Upper lobe of left lung (tissue), 6 donors: Measurements from ENCODE around the gene USP10. TPM values are rescaled to one million over a fixed set of nuclear protein-coding genes. Genes with fewer than 3 reads are reported as not detected.

ENCODE experiments used
- ATAC-seq, 2 donors: fragments of 200-7000 bp; cut with Tn5 transposase; one replicate each; pipeline ENCODE4 v1.9.1; 2022; ENCODE audit warnings: mild to moderate bottlenecking in 2 of 2, moderate library complexity in 2 of 2; ENCODE audit not compliant: low FRiP score in 2 of 2
- DNase-seq, 2 donors: peaks; one replicate each; pipeline ENCODE4 v3.0.0-alpha.2; 2019 to 2020
- H3K27ac ChIP-seq, 4 donors: fragments of 200-600 bp; sonication (generic); one replicate each; pipeline ENCODE4 v1.5.1; 2016 to 2019
- H3K27me3 ChIP-seq, 4 donors: fragments of 200-600 bp; sonication (generic); one replicate each; pipeline ENCODE4 v1.5.1; 2017 to 2019
- H3K36me3 ChIP-seq, 4 donors: fragments of 200-600 bp; sonication (generic); one replicate each; pipeline ENCODE4 v1.5.1; 2016 to 2019
- H3K4me1 ChIP-seq, 4 donors: fragments of 200-600 bp; sonication (generic); one replicate each; pipeline ENCODE4 v1.5.1; 2018 to 2019
- H3K4me3 ChIP-seq, 4 donors: fragments of 200-600 bp; sonication (generic); one replicate each; pipeline ENCODE4 v1.5.1; 2017 to 2019; ENCODE audit warnings: mild to moderate bottlenecking in 2 of 4, moderate library complexity in 1 of 4
- H3K9me3 ChIP-seq, 4 donors: fragments of 200-600 bp; sonication (generic); one replicate each; pipeline ENCODE4 v1.5.1; 2018 to 2019
- CTCF ChIP-seq, 6 experiments: fragments of 450-650 bp in 4 of 6; fragments of 200-600 bp in 2 of 6; sonication (generic) in 2 of 6; IDR thresholded peaks; one replicate each; pipeline ENCODE4 v1.5.1; 2016 to 2019; ENCODE audit warnings: antibody characterized with exemption in 6 of 6
- EP300 ChIP-seq, 4 donors: sonication (generic); formaldehyde crosslinking; IDR thresholded peaks; one replicate each; pipeline ENCODE4 v1.5.1; 2017; ENCODE audit warnings: antibody characterized with exemption in 4 of 4, control low read depth in 2 of 4
- POLR2A ChIP-seq, 4 donors: fragments of 450-650 bp; IDR thresholded peaks; one replicate each; pipeline ENCODE4 v1.5.1; 2016 to 2017; ENCODE audit warnings: antibody characterized with exemption in 4 of 4, mild to moderate bottlenecking in 2 of 4
- POLR2AphosphoS5 ChIP-seq, 2 donors: sonication (generic); formaldehyde crosslinking; IDR thresholded peaks; one replicate each; pipeline ENCODE4 v1.5.1; 2017; ENCODE audit warnings: antibody characterized with exemption in 2 of 2
- WGBS, 2 donors: methylation state at CpG; one replicate each; pipeline ENCODE4 v1.1.5; 2017 to 2018; 5-methylcytosine and 5-hydroxymethylcytosine counted together
- total RNA-seq, 6 donors: library from RNA; depleted of rRNA in 4 of 6; stranded (reverse); fragments of >200 nt in 4 of 6; gene quantifications; one replicate each; pipeline versions ENCODE4 v1.1.0 to v1.2.1, GENCODE V29; 2016 to 2021
- donor health status: DM: no; HTN: no; CAD: no; lungs with moderate emphysema.
- donor health status: DM: no; HTN: yes; CAD: no; lungs with severe emphysema.

Gene USP10
- total RNA-seq, 6 donors from 2014 or later: 40.9 to 64.7 (median 51.5) TPM

- H3K4me3 ChIP-seq: no peak overlapping the region
- H3K27ac ChIP-seq: peak overlapping the region in 3 of 4 donors; percentile 20 to 60 (median 59)
- TF ChIP-seq POLR2AphosphoS5 (IDR thresholded peaks at IDR 0.05): no peak
- no peak for TF ChIP-seq EP300 (IDR thresholded peaks at IDR 0.05)
- no peak for TF ChIP-seq CTCF (IDR thresholded peaks at IDR 0.05)
- TF ChIP-seq POLR2A (IDR thresholded peaks at IDR 0.05): no peak
- H3K9me3 ChIP-seq: no peaks in the 10 kb centered on the region
- no peaks in the 10 kb centered on the region for H3K27me3 ChIP-seq
- ATAC-seq (no peak), DNase-seq (peak in 1 of 2 donors; percentile 69)
- WGBS, 2 donors: 47 to 58% methylated on average over 6 of the region's 6 CpGs
- H3K36me3 ChIP-seq: peaks cover 0 to 7% (median 0%) of the 10 kb centered on the region in 4 donors
- peaks cover 13 to 34% (median 28%) of the 10 kb centered on the region in 4 donors for H3K4me1 ChIP-seq
Observed at GRCh38 chr16:84751241-84751640, 51.4 kb downstream of the USP10 start.

DNA sequence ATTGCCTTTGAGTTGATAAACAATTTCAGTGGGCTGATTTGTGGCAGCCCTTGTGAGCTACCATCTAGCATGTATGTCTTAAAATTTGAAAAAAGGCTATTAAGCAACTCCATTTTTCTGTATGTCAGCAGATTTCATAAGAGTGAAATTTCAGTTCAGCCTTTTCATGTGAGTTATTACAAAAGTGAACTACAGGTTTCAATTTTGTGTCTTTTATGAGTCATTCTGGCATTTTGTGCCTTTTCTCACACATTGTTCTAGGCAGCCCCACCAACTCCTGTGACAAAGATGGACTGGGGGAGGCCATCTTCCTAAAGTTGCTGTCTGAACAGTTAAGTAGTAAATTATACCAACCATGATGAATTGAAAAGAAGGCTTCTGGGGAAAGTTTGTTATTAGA lies 52.1 kb downstream of the USP10 start:
- H3K36me3 ChIP-seq: peaks cover 0 to 2% (median 0%) of the 10 kb centered on the region in 4 donors
- ATAC-seq (peak in 1 of 2 donors; percentile 32), DNase-seq (no peak)
- peaks cover 13 to 34% (median 28%) of the 10 kb centered on the region in 4 donors for H3K4me1 ChIP-seq
- no peak overlapping the region for H3K4me3 ChIP-seq
- no peak for TF ChIP-seq POLR2AphosphoS5 (IDR thresholded peaks at IDR 0.05)
- no peak for TF ChIP-seq EP300 (IDR thresholded peaks at IDR 0.05)
- TF ChIP-seq POLR2A (IDR thresholded peaks at IDR 0.05): no peak
- no peak for TF ChIP-seq CTCF (IDR thresholded peaks at IDR 0.05)
- H3K27ac ChIP-seq: peak overlapping the region in 2 of 4 donors; percentile 44 to 59
- H3K9me3 ChIP-seq: no peaks in the 10 kb centered on the region
- no peaks in the 10 kb centered on the region for H3K27me3 ChIP-seq

DNA sequence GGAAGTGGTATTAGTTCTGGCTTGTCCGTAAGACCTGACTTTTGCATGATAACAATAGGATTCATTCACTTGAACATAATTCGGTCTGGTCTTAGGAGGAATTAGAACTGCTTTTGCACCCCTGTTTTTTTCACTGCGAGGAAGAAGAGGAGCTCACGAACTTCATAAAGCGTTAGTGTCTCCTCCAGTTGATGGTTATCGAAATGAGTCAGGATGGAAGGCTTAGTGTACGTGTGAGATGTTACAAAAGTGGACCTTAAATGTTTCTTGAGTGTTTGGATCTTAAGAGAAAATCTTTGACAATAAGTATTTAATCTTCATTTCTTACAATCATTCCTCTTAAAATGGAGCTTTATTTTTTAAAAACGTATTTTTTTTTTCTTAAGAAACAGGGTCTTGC lies 52.8 kb downstream of the USP10 start:
- WGBS, 2 donors: 74 to 90% methylated on average over 8 of the region's 8 CpGs
- peaks cover 13 to 34% (median 28%) of the 10 kb centered on the region in 4 donors for H3K4me1 ChIP-seq
- peak overlapping the region in 2 of 4 donors; percentile 16 to 59 for H3K27ac ChIP-seq

DNA sequence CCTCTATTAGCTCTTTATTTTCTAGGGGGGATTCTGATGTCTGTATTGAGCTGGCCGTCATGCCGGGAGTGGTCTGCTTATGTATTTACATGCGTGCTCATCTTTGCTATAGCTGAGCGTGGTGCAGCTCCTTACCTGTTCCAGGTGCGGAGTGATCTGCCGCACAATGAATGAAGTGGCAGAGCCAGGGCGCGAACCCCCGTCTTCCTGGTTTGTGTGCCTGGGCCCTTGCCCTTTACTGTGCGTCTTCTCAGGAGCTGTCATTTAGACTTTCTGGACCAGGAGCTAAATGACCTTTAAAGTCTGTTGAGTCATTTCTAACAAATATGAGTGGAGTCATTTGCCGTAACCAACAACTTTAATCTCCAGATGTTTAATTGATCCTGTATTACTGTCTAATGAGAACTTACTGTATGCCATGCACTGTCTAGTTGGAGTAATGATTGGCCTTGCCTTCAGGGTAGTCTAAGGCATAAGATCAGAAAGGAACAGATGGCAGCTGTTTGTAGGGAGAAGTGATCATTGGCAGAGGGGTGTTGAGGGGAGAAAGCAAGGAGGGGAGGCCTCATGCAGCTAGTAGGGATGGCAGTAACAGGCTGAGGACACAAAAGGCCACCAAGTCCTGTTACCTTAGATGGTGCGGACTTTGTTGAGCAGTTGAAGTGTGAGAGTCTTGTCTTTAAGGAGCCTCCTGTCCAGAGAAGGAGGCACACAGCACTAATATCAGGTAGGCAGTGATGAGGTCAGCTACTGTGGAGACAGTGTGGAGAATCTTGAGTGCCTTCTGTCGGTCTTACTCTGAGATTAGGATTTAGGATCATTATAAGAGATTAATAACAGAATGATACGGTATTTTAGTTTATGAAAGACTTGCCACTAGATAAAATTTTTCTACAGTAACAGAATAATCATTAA lies 53.9 kb downstream of the USP10 start:
- no peak for TF ChIP-seq POLR2AphosphoS5 (IDR thresholded peaks at IDR 0.05)
- no peak for TF ChIP-seq CTCF (IDR thresholded peaks at IDR 0.05)
- TF ChIP-seq EP300 (IDR thresholded peaks at IDR 0.05): no peak
- no peak for TF ChIP-seq POLR2A (IDR thresholded peaks at IDR 0.05)
- DNase-seq (no peak), ATAC-seq (no peak)
- Histone ChIP-seq H3K4me3 (no peak overlapping the region), H3K4me1 (peaks cover 13 to 39% (median 34%) of the 10 kb centered on the region in 4 donors), H3K27me3 (no peaks in the 10 kb centered on the region), H3K27ac (no peak overlapping the region), H3K36me3 (peaks cover 0 to 1% (median 0%) of the 10 kb centered on the region in 4 donors), H3K9me3 (no peaks in the 10 kb centered on the region)
- WGBS, 2 donors: 92% methylated on average over 14 of the region's 14 CpGs

More for the DNA sequence above, 52.8 kb downstream of the USP10 start:
- H3K9me3 ChIP-seq: no peaks in the 10 kb centered on the region
- no peaks in the 10 kb centered on the region for H3K27me3 ChIP-seq
- TF ChIP-seq CTCF (IDR thresholded peaks at IDR 0.05) (no peak), POLR2A (IDR thresholded peaks at IDR 0.05) (no peak), EP300 (IDR thresholded peaks at IDR 0.05) (no peak), POLR2AphosphoS5 (IDR thresholded peaks at IDR 0.05) (no peak)
- H3K36me3 ChIP-seq: no peaks in the 10 kb centered on the region
- H3K4me3 ChIP-seq: no peak overlapping the region
- no peak for DNase-seq
- no peak for ATAC-seq
